HFF-Myc (cell line): ENCODE measurements around the gene CHKA.
A peak's percentile ranks its signal among the peaks of the same experiment; 100 is the strongest.

ENCODE experiments used
- DNase-seq: peaks from one replicate; pipeline ENCODE4 v3.0.0-alpha.2; 2011; ENCODE audit warnings: low read depth; ENCODE audit errors: extremely low read depth
- H3K4me3 ChIP-seq: replicated peaks from 2 replicates; pipeline ENCODE4 v1.5.1; 2011; ENCODE audit warnings: low read depth, mild to moderate bottlenecking, control low read depth, low read length
- TF ChIP-seq, protein P1 (sequence below): IDR thresholded peaks from 2 replicates; pipeline ENCODE4 v1.5.1; 2012; ENCODE audit warnings: mild to moderate bottlenecking, low read depth, low read length, control low read depth; ENCODE audit errors: missing control alignments

The CHKA gene

DNA sequence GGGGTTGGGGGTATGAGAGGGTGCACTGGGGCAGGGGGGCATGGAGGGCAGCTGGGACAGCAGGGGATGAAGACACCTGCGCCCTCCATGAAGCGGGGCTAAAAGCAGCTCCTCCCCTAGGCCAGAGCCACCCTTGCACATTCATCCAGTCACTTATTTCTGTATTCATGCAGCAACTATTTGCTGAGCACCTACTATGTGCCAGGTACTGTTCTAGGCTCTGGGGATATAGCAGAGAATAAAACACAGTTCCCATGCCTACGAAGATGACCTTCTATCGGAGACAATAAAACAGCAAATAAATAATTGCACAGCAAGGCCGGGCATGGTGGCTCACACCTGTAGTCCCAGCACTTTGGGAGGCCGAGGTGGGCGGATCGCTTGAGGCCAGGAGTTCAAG lies 105.7 kb downstream of the CHKA start:
- H3K4me3 ChIP-seq, result no peak overlapping the region
- DNase-seq, result no peak
- TF ChIP-seq, protein P1, sequence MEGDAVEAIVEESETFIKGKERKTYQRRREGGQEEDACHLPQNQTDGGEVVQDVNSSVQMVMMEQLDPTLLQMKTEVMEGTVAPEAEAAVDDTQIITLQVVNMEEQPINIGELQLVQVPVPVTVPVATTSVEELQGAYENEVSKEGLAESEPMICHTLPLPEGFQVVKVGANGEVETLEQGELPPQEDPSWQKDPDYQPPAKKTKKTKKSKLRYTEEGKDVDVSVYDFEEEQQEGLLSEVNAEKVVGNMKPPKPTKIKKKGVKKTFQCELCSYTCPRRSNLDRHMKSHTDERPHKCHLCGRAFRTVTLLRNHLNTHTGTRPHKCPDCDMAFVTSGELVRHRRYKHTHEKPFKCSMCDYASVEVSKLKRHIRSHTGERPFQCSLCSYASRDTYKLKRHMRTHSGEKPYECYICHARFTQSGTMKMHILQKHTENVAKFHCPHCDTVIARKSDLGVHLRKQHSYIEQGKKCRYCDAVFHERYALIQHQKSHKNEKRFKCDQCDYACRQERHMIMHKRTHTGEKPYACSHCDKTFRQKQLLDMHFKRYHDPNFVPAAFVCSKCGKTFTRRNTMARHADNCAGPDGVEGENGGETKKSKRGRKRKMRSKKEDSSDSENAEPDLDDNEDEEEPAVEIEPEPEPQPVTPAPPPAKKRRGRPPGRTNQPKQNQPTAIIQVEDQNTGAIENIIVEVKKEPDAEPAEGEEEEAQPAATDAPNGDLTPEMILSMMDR, result no peak

DNA sequence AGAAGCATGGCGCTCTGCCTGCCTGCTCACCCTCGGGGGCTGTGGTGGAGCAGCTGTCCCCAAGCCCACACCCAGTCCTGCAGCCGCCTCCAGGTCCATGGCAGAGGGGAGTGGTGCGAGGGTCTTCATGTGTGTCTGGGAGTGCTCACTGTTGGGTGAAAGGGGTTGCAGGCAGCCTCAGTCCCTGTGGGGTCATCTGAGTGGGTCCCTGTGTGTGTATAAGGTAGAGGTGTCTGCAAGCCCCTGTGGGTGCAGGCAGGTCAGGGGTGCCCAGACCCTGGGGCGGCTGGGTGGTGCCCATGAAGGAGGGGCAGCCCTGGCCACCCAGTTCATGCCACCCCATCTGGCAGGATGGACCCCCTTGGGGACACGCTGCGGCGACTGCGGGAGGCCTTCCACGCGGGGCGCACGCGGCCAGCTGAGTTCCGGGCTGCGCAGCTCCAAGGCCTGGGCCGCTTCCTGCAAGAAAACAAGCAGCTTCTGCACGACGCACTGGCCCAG lies 106.2 kb downstream of the CHKA start:
- DNase-seq, result no peak
- TF ChIP-seq, protein P1, result no peak
- no peak overlapping the region for H3K4me3 ChIP-seq

DNA sequence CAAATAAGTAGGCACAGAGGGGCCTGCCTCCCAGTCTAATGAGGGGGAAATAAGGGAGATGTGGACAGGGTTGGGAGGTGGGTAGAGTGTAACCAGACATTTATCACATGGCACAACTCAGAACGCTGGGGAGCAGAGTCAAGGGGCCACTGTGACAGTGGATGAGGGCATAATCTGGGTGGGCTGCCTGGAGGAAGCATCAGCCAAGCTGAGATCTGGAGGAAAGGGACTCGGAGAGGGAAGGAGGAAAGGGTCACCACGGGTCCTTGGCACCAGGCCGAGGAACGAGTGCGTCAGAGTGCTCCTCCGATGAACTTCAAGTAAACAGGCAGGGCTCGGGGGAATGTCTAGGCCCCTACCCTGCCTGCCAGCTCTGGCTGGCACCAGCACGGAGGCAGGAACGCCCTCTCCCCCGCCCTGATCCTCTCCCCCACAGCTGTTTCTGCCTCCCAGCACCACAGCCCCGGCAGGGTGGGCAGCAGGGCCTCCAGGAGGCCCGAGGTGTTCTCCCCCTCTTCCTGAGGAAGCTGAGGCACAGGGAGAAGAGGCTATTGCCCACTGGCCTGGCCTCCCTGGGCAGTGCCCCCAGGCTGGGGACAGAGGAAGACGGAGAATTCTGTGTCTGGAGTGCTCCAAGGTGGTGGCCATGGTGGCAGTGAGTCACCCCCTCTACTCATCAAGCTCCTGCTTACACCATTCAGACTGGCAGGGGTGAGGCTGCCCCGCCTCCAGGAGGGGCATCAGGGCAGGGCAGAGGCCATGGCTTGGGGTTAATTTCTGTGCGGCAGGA lies 106.8 kb downstream of the CHKA start:
- TF ChIP-seq, protein P1, result no peak
- H3K4me3 ChIP-seq, result no peak overlapping the region
- DNase-seq, result no peak

DNA sequence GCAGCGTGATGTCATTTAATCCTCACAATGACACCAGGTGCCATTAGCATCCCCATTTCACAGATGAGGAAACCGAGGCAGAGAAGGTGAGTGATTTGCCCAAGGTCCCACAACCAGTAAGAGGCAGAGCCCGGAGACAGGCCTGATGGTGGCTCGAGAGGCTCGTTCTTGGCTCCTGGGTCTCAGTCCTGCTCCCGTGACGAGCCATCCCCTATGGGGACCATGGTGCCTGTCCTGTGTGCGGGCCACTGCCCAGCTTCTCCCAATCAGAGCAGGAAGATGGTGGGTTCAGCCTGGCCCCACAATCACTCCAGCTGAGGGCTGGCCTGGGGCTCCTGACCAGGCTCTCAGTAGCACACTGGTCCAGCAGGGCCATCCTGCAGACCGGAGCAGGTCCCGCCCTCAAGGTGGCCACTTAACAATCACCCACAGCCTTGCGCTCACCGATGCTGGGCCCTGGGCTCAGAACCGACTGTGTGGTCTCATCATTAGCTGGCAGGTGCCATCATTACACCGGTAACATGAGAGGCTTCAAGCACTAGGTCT lies 107.5 kb downstream of the CHKA start:
- H3K4me3 ChIP-seq, result no peak overlapping the region
- TF ChIP-seq, protein P1, result no peak
- DNase-seq, result no peak

DNA sequence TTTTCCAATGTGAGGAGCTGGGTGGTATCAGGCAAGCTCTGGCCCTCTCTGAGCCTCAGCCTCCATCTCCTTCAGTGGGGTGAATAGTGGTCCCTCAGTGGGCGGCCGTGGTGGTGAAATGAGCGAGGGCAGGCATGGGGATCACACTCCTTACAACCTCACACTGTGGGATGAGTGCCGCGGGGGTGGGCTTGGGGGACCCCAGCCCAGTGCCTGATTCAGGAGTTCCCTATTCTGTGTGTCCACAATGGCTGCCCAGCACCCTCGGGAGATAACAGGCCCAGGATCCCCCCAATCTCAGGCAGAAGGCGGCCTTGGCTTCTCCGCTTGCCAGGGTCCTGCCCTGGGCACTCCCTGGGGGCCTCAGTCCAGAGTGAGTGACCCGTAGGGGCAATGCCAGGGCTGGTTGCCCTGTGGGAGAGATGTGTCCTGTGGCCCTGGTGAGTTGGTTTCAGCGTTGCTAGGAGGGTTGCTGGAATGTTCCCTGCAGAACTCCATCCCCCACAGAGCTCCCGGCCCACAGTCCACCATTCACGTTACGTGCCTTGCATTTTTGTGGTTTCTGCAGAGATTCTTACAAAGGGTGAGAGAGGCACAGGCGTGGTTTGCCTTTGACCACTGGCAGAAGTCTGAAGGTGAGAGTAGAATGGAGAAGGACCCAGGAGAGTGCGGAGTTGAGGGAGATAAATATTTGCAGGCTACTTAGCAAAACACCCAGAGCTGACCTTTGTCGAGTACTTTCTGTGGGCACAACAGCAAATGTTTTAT lies 108.2 kb downstream of the CHKA start:
- peak; percentile 90 for DNase-seq
- TF ChIP-seq, protein P1, result no peak
- H3K4me3 ChIP-seq, result no peak overlapping the region

DNA sequence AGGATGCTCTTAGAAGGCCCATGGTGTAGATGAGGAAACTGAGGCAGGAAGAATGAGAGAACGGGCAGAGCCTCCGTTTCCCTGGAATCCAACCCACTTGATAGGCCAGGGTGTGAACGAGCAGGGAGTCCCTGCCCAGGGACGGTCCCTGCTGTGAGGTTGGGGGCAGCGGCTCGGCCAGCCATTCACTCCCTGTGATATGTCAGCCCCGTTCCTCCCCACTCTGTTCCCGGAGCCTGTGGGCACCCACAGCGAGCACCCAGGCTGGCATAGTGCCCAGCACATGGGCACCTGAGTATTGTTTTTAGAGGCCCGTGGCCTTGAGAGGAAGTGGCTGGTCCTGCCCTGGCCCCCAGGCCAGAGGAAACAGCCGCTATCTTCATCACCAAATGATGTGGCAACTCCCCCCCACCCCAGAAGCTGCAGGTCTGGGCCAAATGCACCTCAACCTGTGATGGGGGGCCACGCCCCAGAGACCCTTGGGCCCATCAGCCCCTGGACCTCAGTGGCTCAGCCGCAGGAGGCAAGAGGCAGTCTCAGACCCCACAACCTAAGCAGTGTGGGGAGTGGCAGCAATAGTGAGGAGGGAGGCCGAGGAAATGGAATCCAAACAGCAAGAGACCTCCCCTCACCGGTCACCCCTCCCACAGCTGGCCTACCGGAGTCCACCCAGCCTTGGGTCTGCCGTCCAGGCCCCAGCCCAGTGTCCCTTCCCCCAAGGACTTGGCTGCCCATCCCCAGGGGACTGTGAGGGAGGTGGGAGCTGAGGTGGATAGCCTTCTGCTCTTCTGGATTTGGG lies 108.9 kb downstream of the CHKA start:
- TF ChIP-seq, protein P1, result no peak
- no peak for DNase-seq
- no peak overlapping the region for H3K4me3 ChIP-seq
